GM19193 (cell line): ENCODE data around the gene NEUROG2.

Experiments used
- POLR2A ChIP-seq: IDR thresholded peaks from 4 replicates; pipeline ENCODE4 v1.6.1; 2011; ENCODE audit not compliant: insufficient read depth, insufficient read length; ENCODE audit errors: extremely low read depth

Gene NEUROG2

GRCh38 chr4:112526061-112526460, 10.1 kb upstream of the NEUROG2 start:
- no peak for TF ChIP-seq POLR2A

- no peak for TF ChIP-seq POLR2A
These were observed 8.0 kb upstream of the NEUROG2 start for GRCh38 chr4:112523764-112524505.

GRCh38 chr4:112523008-112523721, 7.2 kb upstream of the NEUROG2 start:
- peak; percentile 45 for TF ChIP-seq POLR2A

GRCh38 chr4:112521123-112522023, 5.4 kb upstream of the NEUROG2 start:
- TF ChIP-seq POLR2A, result peak; percentile 35

- no peak for TF ChIP-seq POLR2A
These were observed 4.7 kb upstream of the NEUROG2 start for GRCh38 chr4:112520598-112521122.

GRCh38 chr4:112519689-112520597, 4.0 kb upstream of the NEUROG2 start:
- TF ChIP-seq POLR2A, result no peak

- no peak for TF ChIP-seq POLR2A
These were observed 2.7 kb upstream of the NEUROG2 start for GRCh38 chr4:112518675-112519074.

- no peak for TF ChIP-seq POLR2A
These were observed 1.9 kb upstream of the NEUROG2 start for GRCh38 chr4:112517911-112518310.

- peak; percentile 48 for TF ChIP-seq POLR2A
These were observed 1.2 kb upstream of the NEUROG2 start for GRCh38 chr4:112517067-112517634.

GRCh38 chr4:112516471-112517066, 589 bp upstream of the NEUROG2 start:
- TF ChIP-seq POLR2A, result peak; percentile 39

- peak; percentile 49 for TF ChIP-seq POLR2A
These were observed 548 bp downstream of the NEUROG2 start for GRCh38 chr4:112515198-112516065.

GRCh38 chr4:112514647-112515197, 1.3 kb downstream of the NEUROG2 start:
- peak; percentile 40 for TF ChIP-seq POLR2A
